DOHH2 (cell line): ENCODE measurements around the gene PKD2L1.

Experiments used
- H3F3A ChIP-seq: fragments of 200-600 bp; sonication (generic), shearing (Covaris generic); 2 replicates; pipeline ENCODE4 v1.6.0; 2016; ENCODE audit warnings: antibody characterized with exemption, mild to moderate bottlenecking; ENCODE audit not compliant: control insufficient read depth, insufficient read depth
- H3K27ac ChIP-seq: fragments of 200-600 bp; sonication (generic); 2 replicates; pipeline ENCODE4 v1.5.1; 2014; ENCODE audit warnings: low read depth, mild to moderate bottlenecking, low read length, moderate library complexity
- H3K27me3 ChIP-seq: fragments of 200-600 bp; sonication (generic); 2 replicates; pipeline ENCODE4 v1.6.1; 2014; ENCODE audit warnings: mild to moderate bottlenecking, low read length, mixed read lengths; ENCODE audit not compliant: control insufficient read depth
- H3K36me3 ChIP-seq: fragments of 200-600 bp; sonication (generic); 2 replicates; pipeline ENCODE4 v1.6.1; 2014; ENCODE audit warnings: mild to moderate bottlenecking, low read length, moderate library complexity, mixed read lengths; ENCODE audit not compliant: control insufficient read depth
- H3K4me1 ChIP-seq: fragments of 200-600 bp; sonication (generic); 2 replicates; pipeline ENCODE4 v1.6.1; 2014; ENCODE audit warnings: mild to moderate bottlenecking, low read length, mixed read lengths; ENCODE audit not compliant: control insufficient read depth
- H3K4me2 ChIP-seq: fragments of 200-600 bp; sonication (generic); 2 replicates; pipeline ENCODE4 v1.6.0; 2014; ENCODE audit warnings: mild to moderate bottlenecking, low read length, moderate library complexity
- H3K4me3 ChIP-seq: fragments of 200-600 bp; sonication (generic); 2 replicates; pipeline ENCODE4 v1.5.1; 2014; ENCODE audit warnings: mild to moderate bottlenecking, low read length, mixed read lengths
- H3K79me2 ChIP-seq: fragments of 200-600 bp; sonication (generic); 2 replicates; pipeline ENCODE4 v1.6.1; 2014; ENCODE audit warnings: mild to moderate bottlenecking, low read length, mixed read lengths; ENCODE audit not compliant: control insufficient read depth
- H3K9me2 ChIP-seq: fragments of 200-600 bp; sonication (generic); replicated peaks from 2 replicates; pipeline ENCODE4 v1.6.1; 2014; ENCODE audit warnings: mild to moderate bottlenecking, low read length, mixed read lengths; ENCODE audit not compliant: control insufficient read depth
- H3K9me3 ChIP-seq: fragments of 200-600 bp; sonication (generic); 2 replicates; pipeline ENCODE4 v1.6.1; 2014; ENCODE audit warnings: antibody characterized with exemption, low read length, mixed read lengths; ENCODE audit not compliant: control insufficient read depth, insufficient read depth
- H4K20me1 ChIP-seq: fragments of 200-600 bp; sonication (generic); 2 replicates; pipeline ENCODE4 v1.6.0; 2014; ENCODE audit warnings: low read depth, mild to moderate bottlenecking, antibody characterized with exemption, low read length, moderate library complexity; ENCODE audit not compliant: control insufficient read depth, insufficient read depth
- EZH2phosphoT487 ChIP-seq: fragments of 200-600 bp; sonication (generic); IDR thresholded peaks from 2 replicates; pipeline ENCODE4 v1.6.1; 2017; ENCODE audit warnings: borderline replicate concordance, mild to moderate bottlenecking, antibody characterized with exemption, low read length, moderate library complexity, mixed read lengths
- TF ChIP-seq, protein P1 (sequence below): fragments of 200-600 bp; sonication (generic); IDR thresholded peaks from one replicate; pipeline ENCODE4 v1.5.1; 2014; ENCODE audit warnings: antibody characterized with exemption, mild to moderate bottlenecking, low read depth, low read length; ENCODE audit not compliant: poor library complexity, severe bottlenecking

PKD2L1 gene

DNA sequence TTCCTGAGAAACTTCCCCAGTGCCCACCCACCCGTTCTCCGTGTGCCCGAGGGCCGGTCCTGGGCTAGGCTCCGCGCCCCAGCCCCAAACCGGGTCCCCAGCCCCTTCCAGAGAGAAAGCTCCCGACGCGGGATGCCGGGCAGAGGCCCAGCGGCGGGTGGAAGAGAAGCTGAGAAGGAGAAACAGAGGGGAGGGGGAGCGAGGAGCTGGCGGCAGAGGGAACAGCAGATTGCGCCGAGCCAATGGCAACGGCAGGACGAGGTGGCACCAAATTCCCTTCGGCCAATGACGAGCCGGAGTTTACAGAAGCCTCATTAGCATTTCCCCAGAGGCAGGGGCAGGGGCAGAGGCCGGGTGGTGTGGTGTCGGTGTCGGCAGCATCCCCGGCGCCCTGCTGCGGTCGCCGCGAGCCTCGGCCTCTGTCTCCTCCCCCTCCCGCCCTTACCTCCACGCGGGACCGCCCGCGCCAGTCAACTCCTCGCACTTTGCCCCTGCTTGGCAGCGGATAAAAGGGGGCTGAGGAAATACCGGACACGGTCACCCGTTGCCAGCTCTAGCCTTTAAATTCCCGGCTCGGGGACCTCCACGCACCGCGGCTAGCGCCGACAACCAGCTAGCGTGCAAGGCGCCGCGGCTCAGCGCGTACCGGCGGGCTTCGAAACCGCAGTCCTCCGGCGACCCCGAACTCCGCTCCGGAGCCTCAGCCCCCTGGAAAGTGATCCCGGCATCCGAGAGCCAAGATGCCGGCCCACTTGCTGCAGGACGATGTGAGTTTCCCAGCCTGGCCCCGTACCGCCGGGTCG lies 16.9 kb upstream of the PKD2L1 start, which contains the start of gene SCD:
Gene SCD, plus strand, starts transcription at position 469 of the 803 bp plus-strand sequence. Its CDS starts 272 bp downstream, at position 741.
- Histone ChIP-seq H3K9me2 (no peaks in the 10 kb centered on the region), H3K4me3 (peak within 1 kb of the TSS; percentile 90), H3F3A (peaks cover 9% of the 10 kb centered on the region), H3K79me2 (peaks cover 64% of the 10 kb centered on the region), H3K4me1 (peaks cover 73% of the 10 kb centered on the region), H3K4me2 (peak within 1 kb of the TSS; percentile 95), H3K27me3 (no peaks in the 10 kb centered on the region), H3K9me3 (no peaks in the 10 kb centered on the region), H4K20me1 (peaks cover 38% of the 10 kb centered on the region), H3K27ac (peak within 1 kb of the TSS; percentile 82), H3K36me3 (peaks cover 50% of the 10 kb centered on the region)
- TF ChIP-seq EZH2phosphoT487, result no peak
- TF ChIP-seq, protein P1, sequence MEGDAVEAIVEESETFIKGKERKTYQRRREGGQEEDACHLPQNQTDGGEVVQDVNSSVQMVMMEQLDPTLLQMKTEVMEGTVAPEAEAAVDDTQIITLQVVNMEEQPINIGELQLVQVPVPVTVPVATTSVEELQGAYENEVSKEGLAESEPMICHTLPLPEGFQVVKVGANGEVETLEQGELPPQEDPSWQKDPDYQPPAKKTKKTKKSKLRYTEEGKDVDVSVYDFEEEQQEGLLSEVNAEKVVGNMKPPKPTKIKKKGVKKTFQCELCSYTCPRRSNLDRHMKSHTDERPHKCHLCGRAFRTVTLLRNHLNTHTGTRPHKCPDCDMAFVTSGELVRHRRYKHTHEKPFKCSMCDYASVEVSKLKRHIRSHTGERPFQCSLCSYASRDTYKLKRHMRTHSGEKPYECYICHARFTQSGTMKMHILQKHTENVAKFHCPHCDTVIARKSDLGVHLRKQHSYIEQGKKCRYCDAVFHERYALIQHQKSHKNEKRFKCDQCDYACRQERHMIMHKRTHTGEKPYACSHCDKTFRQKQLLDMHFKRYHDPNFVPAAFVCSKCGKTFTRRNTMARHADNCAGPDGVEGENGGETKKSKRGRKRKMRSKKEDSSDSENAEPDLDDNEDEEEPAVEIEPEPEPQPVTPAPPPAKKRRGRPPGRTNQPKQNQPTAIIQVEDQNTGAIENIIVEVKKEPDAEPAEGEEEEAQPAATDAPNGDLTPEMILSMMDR, result no peak

- no peaks in the 10 kb centered on the region for H3K9me3 ChIP-seq
- H3K9me2 ChIP-seq, result no peaks in the 10 kb centered on the region
- peaks cover 9% of the 10 kb centered on the region for H3F3A ChIP-seq
- peak overlapping the region; percentile 82 for H3K27ac ChIP-seq
- peaks cover 58% of the 10 kb centered on the region for H3K79me2 ChIP-seq
- peak overlapping the region; percentile 95 for H3K4me2 ChIP-seq
- H3K36me3 ChIP-seq, result peaks cover 44% of the 10 kb centered on the region
- H3K4me3 ChIP-seq, result peak overlapping the region; percentile 90
- peaks cover 70% of the 10 kb centered on the region for H3K4me1 ChIP-seq
- no peaks in the 10 kb centered on the region for H3K27me3 ChIP-seq
- H4K20me1 ChIP-seq, result peaks cover 32% of the 10 kb centered on the region
- TF ChIP-seq, protein P1, result no peak
- no peak for TF ChIP-seq EZH2phosphoT487
Measured at GRCh38 chr10:100346351-100346764, 16.3 kb upstream of the PKD2L1 start.

- H3K4me3 ChIP-seq, result peak overlapping the region; percentile 90
- H3K9me2 ChIP-seq, result no peaks in the 10 kb centered on the region
- TF ChIP-seq EZH2phosphoT487, result no peak
- TF ChIP-seq, protein P1, result no peak
- H3K27me3 ChIP-seq, result no peaks in the 10 kb centered on the region
- no peaks in the 10 kb centered on the region for H3K9me3 ChIP-seq
- H3K79me2 ChIP-seq, result peaks cover 52% of the 10 kb centered on the region
- peak overlapping the region; percentile 95 for H3K4me2 ChIP-seq
- H4K20me1 ChIP-seq, result peaks cover 26% of the 10 kb centered on the region
- H3K27ac ChIP-seq, result peak overlapping the region; percentile 82
- H3K4me1 ChIP-seq, result peaks cover 69% of the 10 kb centered on the region
- H3F3A ChIP-seq, result peaks cover 9% of the 10 kb centered on the region
- H3K36me3 ChIP-seq, result peaks cover 38% of the 10 kb centered on the region
Measured at GRCh38 chr10:100345570-100346330, 15.7 kb upstream of the PKD2L1 start.
